SK-N-SH (cell line): ENCODE measurements around the gene ATP8B3.

ENCODE experiments used
- CHD2 ChIP-seq: fragments of 150-350 bp; IDR thresholded peaks from 2 replicates; pipeline ENCODE4 v1.6.1; 2018; ENCODE audit warnings: low read length; ENCODE audit not compliant: partially characterized antibody
- EP300 ChIP-seq, 2 experiments: IDR thresholded peaks; 2 replicates each; pipeline versions ENCODE4 v1.4.0 to v1.6.1; 2012; ENCODE audit warnings: borderline replicate concordance in 1 of 2, low read depth in 1 of 2, low read length in 1 of 2
- EZH2phosphoT487 ChIP-seq: fragments of 200-600 bp; sonication (generic); IDR thresholded peaks from 2 replicates; pipeline ENCODE4 v1.6.1; 2017; ENCODE audit warnings: low read depth, mixed run types, mild to moderate bottlenecking, antibody characterized with exemption, moderate library complexity, borderline replicate concordance
- GATA2 ChIP-seq: sonication (generic); formaldehyde crosslinking; IDR thresholded peaks from 2 replicates; pipeline ENCODE4 v1.5.0; 2020; ENCODE audit warnings: mild to moderate bottlenecking, missing genetic modification reagents
- JUND ChIP-seq: IDR thresholded peaks from 2 replicates; pipeline ENCODE4 v1.4.0; 2012
- NRF1 ChIP-seq: IDR thresholded peaks from 2 replicates; pipeline ENCODE4 v1.6.1; 2012; ENCODE audit warnings: low read depth, mild to moderate bottlenecking, low read length
- POLR2AphosphoS5 ChIP-seq: IDR thresholded peaks from 2 replicates; pipeline ENCODE4 v1.6.1; 2012; ENCODE audit warnings: low read depth, low read length
- RCOR1 ChIP-seq: fragments of 150-350 bp; IDR thresholded peaks from 2 replicates; pipeline ENCODE4 v1.6.1; 2017; ENCODE audit warnings: antibody characterized with exemption, low read length
- RFX5 ChIP-seq: IDR thresholded peaks from 2 replicates; pipeline ENCODE4 v1.6.1; 2012; ENCODE audit warnings: mild to moderate bottlenecking, improper control_type of control experiment, low read length
- TF ChIP-seq, protein P1 (sequence below): fragments of 200-600 bp; sonication (generic); IDR thresholded peaks from 2 replicates; pipeline ENCODE4 v1.6.1; 2017; ENCODE audit warnings: antibody characterized with exemption, mild to moderate bottlenecking, moderate library complexity
- TF ChIP-seq, protein P2 (sequence below): IDR thresholded peaks from 2 replicates; pipeline ENCODE4 v1.6.1; 2012; ENCODE audit warnings: mild to moderate bottlenecking, low read depth, low read length, moderate library complexity
- TF ChIP-seq, protein P3 (sequence below): IDR thresholded peaks from 2 replicates; pipeline ENCODE4 v1.4.0; 2012; ENCODE audit warnings: low read depth

DNA sequence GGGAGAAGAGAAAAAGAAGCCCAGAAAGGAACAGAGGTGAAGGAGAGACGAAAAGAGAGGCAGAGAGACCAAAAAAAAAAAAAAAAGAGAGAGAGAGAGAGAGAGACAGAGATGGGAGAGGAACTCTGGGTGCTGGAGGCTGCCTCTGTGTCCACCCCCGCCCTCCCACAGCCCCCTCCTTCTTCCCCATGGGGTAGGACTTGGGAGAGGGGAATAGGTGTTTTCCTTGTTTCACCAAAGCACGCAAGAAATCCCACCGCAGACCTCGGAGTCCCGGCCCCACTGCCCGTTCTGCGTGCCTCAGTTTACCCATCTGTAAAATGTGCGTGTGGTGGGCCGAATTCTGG is 53.9 kb downstream of the ATP8B3 start:
- TF ChIP-seq JUND (no peak), POLR2AphosphoS5 (no peak), CHD2 (no peak), GATA2 (CRISPR knock-in tag) (no peak), RCOR1 (no peak), RFX5 (no peak), EZH2phosphoT487 (no peak), EP300 (IDR thresholded peaks at IDR 0.05; ENCODE audit: borderline replicate concordance in 1 of 2, low read depth in 1 of 2, low read length in 1 of 2) (no peak), NRF1 (no peak)
- TF ChIP-seq, protein P1, sequence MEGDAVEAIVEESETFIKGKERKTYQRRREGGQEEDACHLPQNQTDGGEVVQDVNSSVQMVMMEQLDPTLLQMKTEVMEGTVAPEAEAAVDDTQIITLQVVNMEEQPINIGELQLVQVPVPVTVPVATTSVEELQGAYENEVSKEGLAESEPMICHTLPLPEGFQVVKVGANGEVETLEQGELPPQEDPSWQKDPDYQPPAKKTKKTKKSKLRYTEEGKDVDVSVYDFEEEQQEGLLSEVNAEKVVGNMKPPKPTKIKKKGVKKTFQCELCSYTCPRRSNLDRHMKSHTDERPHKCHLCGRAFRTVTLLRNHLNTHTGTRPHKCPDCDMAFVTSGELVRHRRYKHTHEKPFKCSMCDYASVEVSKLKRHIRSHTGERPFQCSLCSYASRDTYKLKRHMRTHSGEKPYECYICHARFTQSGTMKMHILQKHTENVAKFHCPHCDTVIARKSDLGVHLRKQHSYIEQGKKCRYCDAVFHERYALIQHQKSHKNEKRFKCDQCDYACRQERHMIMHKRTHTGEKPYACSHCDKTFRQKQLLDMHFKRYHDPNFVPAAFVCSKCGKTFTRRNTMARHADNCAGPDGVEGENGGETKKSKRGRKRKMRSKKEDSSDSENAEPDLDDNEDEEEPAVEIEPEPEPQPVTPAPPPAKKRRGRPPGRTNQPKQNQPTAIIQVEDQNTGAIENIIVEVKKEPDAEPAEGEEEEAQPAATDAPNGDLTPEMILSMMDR, result no peak
- TF ChIP-seq, protein P2, sequence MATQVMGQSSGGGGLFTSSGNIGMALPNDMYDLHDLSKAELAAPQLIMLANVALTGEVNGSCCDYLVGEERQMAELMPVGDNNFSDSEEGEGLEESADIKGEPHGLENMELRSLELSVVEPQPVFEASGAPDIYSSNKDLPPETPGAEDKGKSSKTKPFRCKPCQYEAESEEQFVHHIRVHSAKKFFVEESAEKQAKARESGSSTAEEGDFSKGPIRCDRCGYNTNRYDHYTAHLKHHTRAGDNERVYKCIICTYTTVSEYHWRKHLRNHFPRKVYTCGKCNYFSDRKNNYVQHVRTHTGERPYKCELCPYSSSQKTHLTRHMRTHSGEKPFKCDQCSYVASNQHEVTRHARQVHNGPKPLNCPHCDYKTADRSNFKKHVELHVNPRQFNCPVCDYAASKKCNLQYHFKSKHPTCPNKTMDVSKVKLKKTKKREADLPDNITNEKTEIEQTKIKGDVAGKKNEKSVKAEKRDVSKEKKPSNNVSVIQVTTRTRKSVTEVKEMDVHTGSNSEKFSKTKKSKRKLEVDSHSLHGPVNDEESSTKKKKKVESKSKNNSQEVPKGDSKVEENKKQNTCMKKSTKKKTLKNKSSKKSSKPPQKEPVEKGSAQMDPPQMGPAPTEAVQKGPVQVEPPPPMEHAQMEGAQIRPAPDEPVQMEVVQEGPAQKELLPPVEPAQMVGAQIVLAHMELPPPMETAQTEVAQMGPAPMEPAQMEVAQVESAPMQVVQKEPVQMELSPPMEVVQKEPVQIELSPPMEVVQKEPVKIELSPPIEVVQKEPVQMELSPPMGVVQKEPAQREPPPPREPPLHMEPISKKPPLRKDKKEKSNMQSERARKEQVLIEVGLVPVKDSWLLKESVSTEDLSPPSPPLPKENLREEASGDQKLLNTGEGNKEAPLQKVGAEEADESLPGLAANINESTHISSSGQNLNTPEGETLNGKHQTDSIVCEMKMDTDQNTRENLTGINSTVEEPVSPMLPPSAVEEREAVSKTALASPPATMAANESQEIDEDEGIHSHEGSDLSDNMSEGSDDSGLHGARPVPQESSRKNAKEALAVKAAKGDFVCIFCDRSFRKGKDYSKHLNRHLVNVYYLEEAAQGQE, result no peak
- TF ChIP-seq, protein P3, sequence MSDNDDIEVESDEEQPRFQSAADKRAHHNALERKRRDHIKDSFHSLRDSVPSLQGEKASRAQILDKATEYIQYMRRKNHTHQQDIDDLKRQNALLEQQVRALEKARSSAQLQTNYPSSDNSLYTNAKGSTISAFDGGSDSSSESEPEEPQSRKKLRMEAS, result no peak
